Esophagus squamous epithelium (tissue), 5 donors: Measurements from ENCODE around the gene WEE2. TPM values are rescaled to one million over a fixed set of nuclear protein-coding genes. Genes with fewer than 3 reads are reported as not detected.
A peak's percentile ranks its signal among the peaks of the same experiment; 100 is the strongest.
"Not testable (repeated sequence)": the region's sequence is repeated elsewhere in the genome, so short reads cannot be mapped to it uniquely, and the experiment has no call there.

Experiments
- DNase-seq: peaks from one replicate; lab custom pipeline; 2025; lab: John Stamatoyannopoulos, UW
- H3K27ac ChIP-seq, 4 donors: fragments of 200-600 bp; sonication (generic); one replicate each; pipeline ENCODE4 v1.5.1; 2016 to 2019; ENCODE audit warnings: mild to moderate bottlenecking in 1 of 4
- H3K27me3 ChIP-seq, 4 donors: fragments of 200-600 bp; sonication (generic); 1 replicate in 3 of 4; 2 replicates in 1 of 4; pipeline versions ENCODE4 v1.5.1 to v1.6.0; 2017 to 2021; ENCODE audit warnings: antibody characterized with exemption in 1 of 4
- H3K36me3 ChIP-seq, 3 donors: fragments of 200-600 bp; sonication (generic); one replicate each; pipeline ENCODE4 v1.5.1; 2016 to 2019
- H3K4me1 ChIP-seq, 3 donors: fragments of 200-600 bp; sonication (generic); one replicate each; pipeline ENCODE4 v1.5.1; 2017 to 2019
- H3K4me3 ChIP-seq, 4 donors: fragments of 200-600 bp; sonication (generic); 1 replicate in 3 of 4; 2 replicates in 1 of 4; pipeline ENCODE4 v1.5.1; 2016 to 2019; ENCODE audit warnings: mild to moderate bottlenecking in 2 of 4, moderate library complexity in 1 of 4
- H3K9me3 ChIP-seq, 3 donors: fragments of 200-600 bp; sonication (generic); one replicate each; pipeline ENCODE4 v1.5.1; 2016 to 2019
- POLR2A ChIP-seq, 4 donors: fragments of 450-650 bp; IDR thresholded peaks; one replicate each; pipeline ENCODE4 v1.6.1; 2017; ENCODE audit warnings: antibody characterized with exemption in 4 of 4, mild to moderate bottlenecking in 4 of 4, moderate library complexity in 3 of 4
- WGBS, 2 donors: methylation state at CpG; one replicate each; pipeline ENCODE4 v1.1.5; 2018; 5-methylcytosine and 5-hydroxymethylcytosine counted together
- intact Hi-C: fragments of 100-400 bp; cut with DNase I; formaldehyde crosslinking; loops from one replicate; pipeline ENCODE4 v1.15.0; 2022
- total RNA-seq, 4 donors: library from RNA; depleted of rRNA; stranded (reverse); fragments of >200 nt; gene quantifications; one replicate each; pipeline ENCODE4 v1.1.0, GENCODE V29; 2016
- TF ChIP-seq, protein P1 (sequence below), 6 experiments: fragments of 450-650 bp in 4 of 6; fragments of 200-600 bp in 2 of 6; sonication (generic) in 2 of 6; IDR thresholded peaks; one replicate each; pipeline ENCODE4 v1.5.1; 2016 to 2019; ENCODE audit warnings: antibody characterized with exemption in 6 of 6, mild to moderate bottlenecking in 4 of 6, moderate library complexity in 4 of 6
- donor health status: DM: yes; HTN: yes; CAD: no.

Gene WEE2
- total RNA-seq, 4 donors from 2014 or later: not detected

GRCh38 chr7:141742229-141742628, 34.1 kb downstream of the WEE2 start:
- Histone ChIP-seq H3K4me3 (no peak overlapping the region), H3K27ac (no peak overlapping the region), H3K27me3 (no peaks in the 10 kb centered on the region), H3K9me3 (no peaks in the 10 kb centered on the region), H3K4me1 (peaks cover 6 to 33% (median 11%) of the 10 kb centered on the region in 3 donors), H3K36me3 (peaks cover 13 to 77% (median 38%) of the 10 kb centered on the region in 3 donors)
- no peak for TF ChIP-seq POLR2A (IDR thresholded peaks at IDR 0.05)
- TF ChIP-seq, protein P1, sequence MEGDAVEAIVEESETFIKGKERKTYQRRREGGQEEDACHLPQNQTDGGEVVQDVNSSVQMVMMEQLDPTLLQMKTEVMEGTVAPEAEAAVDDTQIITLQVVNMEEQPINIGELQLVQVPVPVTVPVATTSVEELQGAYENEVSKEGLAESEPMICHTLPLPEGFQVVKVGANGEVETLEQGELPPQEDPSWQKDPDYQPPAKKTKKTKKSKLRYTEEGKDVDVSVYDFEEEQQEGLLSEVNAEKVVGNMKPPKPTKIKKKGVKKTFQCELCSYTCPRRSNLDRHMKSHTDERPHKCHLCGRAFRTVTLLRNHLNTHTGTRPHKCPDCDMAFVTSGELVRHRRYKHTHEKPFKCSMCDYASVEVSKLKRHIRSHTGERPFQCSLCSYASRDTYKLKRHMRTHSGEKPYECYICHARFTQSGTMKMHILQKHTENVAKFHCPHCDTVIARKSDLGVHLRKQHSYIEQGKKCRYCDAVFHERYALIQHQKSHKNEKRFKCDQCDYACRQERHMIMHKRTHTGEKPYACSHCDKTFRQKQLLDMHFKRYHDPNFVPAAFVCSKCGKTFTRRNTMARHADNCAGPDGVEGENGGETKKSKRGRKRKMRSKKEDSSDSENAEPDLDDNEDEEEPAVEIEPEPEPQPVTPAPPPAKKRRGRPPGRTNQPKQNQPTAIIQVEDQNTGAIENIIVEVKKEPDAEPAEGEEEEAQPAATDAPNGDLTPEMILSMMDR (IDR thresholded peaks at IDR 0.05): no peak
- no peak for DNase-seq
- intact Hi-C loops: no loop called here
- whole genome bisulfite sequencing, 2 donors: 93 to 100% methylated on average over 1 of the region's 1 CpG

DNA sequence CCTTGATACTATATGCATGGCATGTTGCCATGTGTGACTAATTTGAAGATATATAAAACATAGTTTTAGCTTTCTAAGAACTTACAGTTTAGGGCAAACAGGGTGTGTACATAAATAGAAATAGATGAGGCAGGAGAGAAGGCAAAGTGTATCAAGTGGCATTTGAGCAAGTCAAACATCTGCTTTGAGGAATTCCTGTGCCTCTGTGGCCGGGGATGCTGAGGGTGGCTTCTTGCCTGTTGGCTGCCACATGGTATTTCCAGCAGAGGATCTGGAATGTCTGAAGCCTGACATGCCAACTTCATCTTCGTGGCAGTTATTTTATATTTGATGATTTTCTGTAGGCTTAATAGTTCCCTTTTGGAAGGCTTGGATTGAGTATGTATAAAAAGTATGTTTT, 36.0 kb downstream of the WEE2 start:
- TF ChIP-seq, protein P1 (IDR thresholded peaks at IDR 0.05): no peak
- TF ChIP-seq POLR2A (IDR thresholded peaks at IDR 0.05): no peak
- H3K4me3 ChIP-seq: no peak overlapping the region
- peaks cover 13 to 96% (median 38%) of the 10 kb centered on the region in 3 donors for H3K36me3 ChIP-seq
- no peaks in the 10 kb centered on the region for H3K27me3 ChIP-seq
- intact Hi-C loops: no loop called here
- no peak overlapping the region for H3K27ac ChIP-seq
- no peak for DNase-seq
- H3K4me1 ChIP-seq: peaks cover 6 to 22% (median 6%) of the 10 kb centered on the region in 3 donors
- no peaks in the 10 kb centered on the region for H3K9me3 ChIP-seq
- 91 to 97% methylated on average over 2 of the region's 2 CpGs for WGBS, 2 donors

GRCh38 chr7:141748396-141748795, 40.2 kb downstream of the WEE2 start:
- DNase-seq: no peak
- TF ChIP-seq, protein P1 (IDR thresholded peaks at IDR 0.05): no peak
- no peak for TF ChIP-seq POLR2A (IDR thresholded peaks at IDR 0.05)
- 88 to 100% methylated on average over 2 of the region's 2 CpGs for WGBS, 2 donors

DNA sequence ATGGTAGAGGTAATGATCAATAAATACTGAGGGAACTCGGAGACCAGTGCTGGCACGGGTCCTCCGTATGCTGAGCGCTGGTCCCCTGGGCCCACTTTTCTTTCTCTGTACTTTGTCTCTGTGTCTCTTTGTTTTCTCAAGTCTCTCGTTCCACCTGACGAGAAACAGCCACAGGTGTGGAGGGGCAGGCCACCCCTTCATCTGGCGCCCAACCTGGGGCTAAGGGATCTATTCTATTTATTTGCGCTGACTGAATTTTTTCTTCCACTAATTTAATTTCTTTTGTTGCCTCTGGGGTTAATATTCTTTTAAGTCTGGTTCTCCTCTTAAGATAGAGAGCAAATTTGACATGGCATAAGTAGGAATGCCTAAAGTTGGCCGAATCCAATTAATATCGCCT, 43.8 kb downstream of the WEE2 start:
- H3K27me3 ChIP-seq, H3K4me1 ChIP-seq, intact Hi-C loops, DNase-seq, H3K27ac ChIP-seq: not testable (repeated sequence)
- H3K4me3 ChIP-seq: peak overlapping the region in 1 of 4 donors; percentile 0
- peaks cover 21 to 100% (median 36%) of the 10 kb centered on the region in 3 donors for H3K36me3 ChIP-seq
- peaks cover 0 to 30% (median 25%) of the 10 kb centered on the region in 3 donors for H3K9me3 ChIP-seq
- 100% methylated on average over 10 of the region's 10 CpGs for WGBS, 2 donors

More at GRCh38 chr7:141748396-141748795, 40.2 kb downstream of the WEE2 start:
- Histone ChIP-seq H3K27me3 (no peaks in the 10 kb centered on the region), H3K36me3 (peaks cover 25 to 100% (median 58%) of the 10 kb centered on the region in 3 donors), H3K4me1 (no peaks in the 10 kb centered on the region), H3K4me3 (no peak overlapping the region), H3K27ac (no peak overlapping the region), H3K9me3 (peaks cover 0 to 30% (median 25%) of the 10 kb centered on the region in 3 donors)
- intact Hi-C loops: no loop called here

- no peak for TF ChIP-seq POLR2A (IDR thresholded peaks at IDR 0.05)
- TF ChIP-seq, protein P1 (IDR thresholded peaks at IDR 0.05): peak in 1 of 6 experiments; percentile 26
- Histone ChIP-seq H3K27ac (no peak overlapping the region), H3K9me3 (peaks cover 0 to 30% (median 25%) of the 10 kb centered on the region in 3 donors), H3K4me1 (no peaks in the 10 kb centered on the region), H3K27me3 (no peaks in the 10 kb centered on the region), H3K4me3 (no peak overlapping the region), H3K36me3 (peaks cover 21 to 100% (median 36%) of the 10 kb centered on the region in 3 donors)
- WGBS, 2 donors: 95 to 97% methylated on average over 13 of the region's 13 CpGs
- DNase-seq: no peak
- intact Hi-C loops: no loop called here
These were observed 44.5 kb downstream of the WEE2 start for GRCh38 chr7:141752634-141753033.
